BE2C (cell line): Measurements from ENCODE around the gene VEGFB. TPM values are rescaled to one million over a fixed set of nuclear protein-coding genes. Genes with fewer than 3 reads are reported as not detected.
A peak's percentile ranks its signal among the peaks of the same experiment; 100 is the strongest.

Source experiments
- DNase-seq: peaks from one replicate; pipeline ENCODE4 v3.0.0-alpha.2; 2020
- H3K27me3 ChIP-seq: fragments of 250-450 bp; sonication (Bioruptor Pico); 2 replicates; pipeline ENCODE4 v1.5.1; 2020; ENCODE audit warnings: mild to moderate bottlenecking
- H3K36me3 ChIP-seq: fragments of 250-450 bp; sonication (Bioruptor Pico); 2 replicates; pipeline ENCODE4 v1.5.1; 2020; ENCODE audit warnings: mild to moderate bottlenecking
- H3K4me1 ChIP-seq: fragments of 250-450 bp; sonication (Bioruptor Pico); 2 replicates; pipeline ENCODE4 v1.5.1; 2020
- H3K4me3 ChIP-seq: 2 replicates; pipeline ENCODE4 v1.5.1; 2011; ENCODE audit warnings: low read depth, low read length
- H3K9me3 ChIP-seq: fragments of 250-450 bp; sonication (Bioruptor Pico); 2 replicates; pipeline ENCODE4 v1.5.1; 2020
- polyA plus RNA-seq: library from polyadenylated mRNA; unstranded; fragments of >200 nt; gene quantifications from one replicate; pipeline ENCODE4 v1.2.1, GENCODE V29; 2012; ENCODE audit warnings: low read depth, missing spikeins; ENCODE audit not compliant: insufficient read length, insufficient read depth
- TF ChIP-seq, protein P1 (sequence below): IDR thresholded peaks from 2 replicates; pipeline ENCODE4 v1.5.1; 2012; ENCODE audit warnings: mild to moderate bottlenecking, low read depth, low read length

The VEGFB gene, protein sequence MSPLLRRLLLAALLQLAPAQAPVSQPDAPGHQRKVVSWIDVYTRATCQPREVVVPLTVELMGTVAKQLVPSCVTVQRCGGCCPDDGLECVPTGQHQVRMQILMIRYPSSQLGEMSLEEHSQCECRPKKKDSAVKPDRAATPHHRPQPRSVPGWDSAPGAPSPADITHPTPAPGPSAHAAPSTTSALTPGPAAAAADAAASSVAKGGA
- polyA plus RNA-seq: 31.4 TPM

DNA sequence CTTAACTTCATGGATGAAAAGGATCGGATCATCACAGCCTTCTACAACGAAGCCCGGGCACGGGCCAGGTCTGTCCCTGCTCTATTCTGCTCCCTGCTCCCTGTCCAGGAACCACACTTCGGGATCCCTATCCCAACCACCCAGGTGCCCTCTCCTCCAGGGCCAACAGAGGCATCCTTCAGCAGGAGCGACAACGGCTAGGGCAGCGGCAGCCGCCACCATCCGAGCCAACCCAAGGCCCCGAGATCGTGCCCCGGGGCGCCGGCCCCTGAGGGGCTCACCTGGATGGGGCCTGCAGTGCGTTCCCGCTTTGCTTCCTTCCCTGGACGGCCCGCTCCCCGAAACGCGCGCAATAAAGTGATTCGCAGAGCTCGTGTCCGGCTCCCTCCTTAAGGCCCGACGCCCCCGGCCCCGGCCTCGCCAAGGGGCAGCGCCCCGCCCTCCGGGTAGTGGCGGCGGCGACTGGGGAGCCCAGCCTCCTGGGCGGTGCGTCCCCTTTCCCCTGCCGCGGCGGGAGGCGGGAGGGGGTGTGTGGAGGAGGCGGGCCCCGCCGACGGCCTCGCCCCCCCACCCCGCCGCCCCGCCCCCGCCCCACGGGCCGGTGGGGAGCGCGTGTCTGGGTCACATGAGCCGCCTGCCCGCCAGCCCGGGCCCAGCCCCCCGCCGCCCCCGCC, at the start of gene VEGFB:
VEGFB (plus strand) TSS at position 672 of the 674 bp plus-strand sequence. CDS start 250 bp downstream, outside the sequence.
- H3K4me1 ChIP-seq: no peaks in the 10 kb centered on the region; the same call in 1 of the 2 replicates
- no peaks in the 10 kb centered on the region for H3K27me3 ChIP-seq
- peak; percentile 64 for DNase-seq
- no peaks in the 10 kb centered on the region for H3K9me3 ChIP-seq
- TF ChIP-seq, protein P1, sequence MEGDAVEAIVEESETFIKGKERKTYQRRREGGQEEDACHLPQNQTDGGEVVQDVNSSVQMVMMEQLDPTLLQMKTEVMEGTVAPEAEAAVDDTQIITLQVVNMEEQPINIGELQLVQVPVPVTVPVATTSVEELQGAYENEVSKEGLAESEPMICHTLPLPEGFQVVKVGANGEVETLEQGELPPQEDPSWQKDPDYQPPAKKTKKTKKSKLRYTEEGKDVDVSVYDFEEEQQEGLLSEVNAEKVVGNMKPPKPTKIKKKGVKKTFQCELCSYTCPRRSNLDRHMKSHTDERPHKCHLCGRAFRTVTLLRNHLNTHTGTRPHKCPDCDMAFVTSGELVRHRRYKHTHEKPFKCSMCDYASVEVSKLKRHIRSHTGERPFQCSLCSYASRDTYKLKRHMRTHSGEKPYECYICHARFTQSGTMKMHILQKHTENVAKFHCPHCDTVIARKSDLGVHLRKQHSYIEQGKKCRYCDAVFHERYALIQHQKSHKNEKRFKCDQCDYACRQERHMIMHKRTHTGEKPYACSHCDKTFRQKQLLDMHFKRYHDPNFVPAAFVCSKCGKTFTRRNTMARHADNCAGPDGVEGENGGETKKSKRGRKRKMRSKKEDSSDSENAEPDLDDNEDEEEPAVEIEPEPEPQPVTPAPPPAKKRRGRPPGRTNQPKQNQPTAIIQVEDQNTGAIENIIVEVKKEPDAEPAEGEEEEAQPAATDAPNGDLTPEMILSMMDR: no peak
- peak within 1 kb of the TSS; percentile 49 for H3K4me3 ChIP-seq
- H3K36me3 ChIP-seq: no peaks in the 10 kb centered on the region

DNA sequence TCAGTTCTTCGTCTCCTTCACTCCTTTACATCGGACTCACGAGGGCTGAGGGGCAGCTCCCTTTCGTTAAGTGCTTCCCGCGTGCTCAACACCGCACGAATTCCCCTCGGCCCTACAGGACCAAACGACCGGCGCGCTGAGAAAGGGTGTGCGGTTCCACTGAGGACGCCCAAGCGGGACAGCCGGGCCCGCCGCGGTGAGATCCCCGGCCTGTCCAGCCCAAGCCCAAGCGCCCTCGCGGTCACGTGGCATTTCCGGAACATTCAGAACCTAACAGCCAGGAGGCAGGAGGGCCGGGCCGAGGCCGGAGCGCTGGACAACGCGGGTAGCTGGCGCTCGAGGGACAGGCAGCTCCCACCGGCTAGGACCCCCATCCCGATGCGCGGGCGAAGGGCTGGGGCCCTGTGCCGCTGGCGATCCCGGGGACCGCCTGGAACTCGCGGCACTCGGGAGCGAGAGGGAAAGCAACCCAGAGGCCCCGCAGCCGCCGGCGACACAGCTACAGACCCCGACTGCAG, 49.1 kb upstream of the VEGFB start:
- H3K4me1 ChIP-seq: no peaks in the 10 kb centered on the region; the same call in 1 of the 2 replicates
- H3K36me3 ChIP-seq: peaks cover 5% of the 10 kb centered on the region
- TF ChIP-seq, protein P1: no peak
- no peaks in the 10 kb centered on the region for H3K9me3 ChIP-seq
- H3K27me3 ChIP-seq: no peaks in the 10 kb centered on the region
- no peak for DNase-seq
- H3K4me3 ChIP-seq: peak overlapping the region; percentile 65

DNA sequence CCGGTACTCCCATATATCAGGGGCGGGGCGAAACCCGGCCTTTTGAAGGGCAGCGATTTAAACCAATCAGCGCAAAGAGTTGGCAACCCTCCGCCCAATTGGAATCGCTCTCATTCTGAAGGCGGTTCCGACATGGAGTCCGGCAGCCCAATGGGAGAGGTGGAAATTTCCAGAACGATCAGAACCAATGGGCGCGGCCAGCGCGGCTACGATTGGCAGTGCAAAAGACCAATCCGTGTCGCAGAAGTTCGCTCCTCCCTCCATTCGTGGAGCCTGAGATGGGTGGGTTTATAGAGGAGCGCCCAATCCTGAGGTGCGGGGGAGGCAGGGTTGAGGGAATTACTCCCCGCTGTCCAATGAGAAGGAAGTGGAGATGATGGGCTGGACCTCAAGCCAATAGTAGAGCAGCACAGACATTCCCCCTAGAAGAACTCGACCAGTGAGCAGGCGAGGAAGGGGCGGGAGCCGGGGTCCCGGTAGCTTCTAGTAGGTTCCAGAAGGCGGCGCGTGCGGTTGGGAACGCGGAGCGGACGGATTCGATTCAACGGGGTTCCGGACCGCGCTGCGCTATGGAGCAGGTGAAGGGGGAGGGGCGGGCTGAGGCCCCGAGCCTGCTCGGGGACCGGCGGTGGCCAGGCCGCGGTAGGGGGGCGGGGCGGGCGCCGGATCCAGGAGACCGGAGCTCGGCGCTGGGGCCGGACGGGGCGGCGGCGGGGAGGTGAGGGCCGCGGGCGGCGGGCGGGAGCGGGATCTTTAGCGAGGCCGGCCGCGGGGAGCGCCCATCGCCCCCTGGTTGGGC, 48.5 kb upstream of the VEGFB start, which contains the start of gene STIP1:
STIP1 (plus strand) TSS at position 479 of the 799 bp plus-strand sequence; CDS start at position 570, 91 bp downstream.
- peak; percentile 93 for DNase-seq
- TF ChIP-seq, protein P1: 0 out of 2 replicates have a peak, but pooled peaks have one; percentile 14
- no peaks in the 10 kb centered on the region for H3K9me3 ChIP-seq
- no peaks in the 10 kb centered on the region; the same call in 1 of the 2 replicates for H3K4me1 ChIP-seq
- no peaks in the 10 kb centered on the region for H3K27me3 ChIP-seq
- H3K36me3 ChIP-seq: peaks cover 11% of the 10 kb centered on the region
- H3K4me3 ChIP-seq: peak within 1 kb of the TSS; percentile 65

DNA sequence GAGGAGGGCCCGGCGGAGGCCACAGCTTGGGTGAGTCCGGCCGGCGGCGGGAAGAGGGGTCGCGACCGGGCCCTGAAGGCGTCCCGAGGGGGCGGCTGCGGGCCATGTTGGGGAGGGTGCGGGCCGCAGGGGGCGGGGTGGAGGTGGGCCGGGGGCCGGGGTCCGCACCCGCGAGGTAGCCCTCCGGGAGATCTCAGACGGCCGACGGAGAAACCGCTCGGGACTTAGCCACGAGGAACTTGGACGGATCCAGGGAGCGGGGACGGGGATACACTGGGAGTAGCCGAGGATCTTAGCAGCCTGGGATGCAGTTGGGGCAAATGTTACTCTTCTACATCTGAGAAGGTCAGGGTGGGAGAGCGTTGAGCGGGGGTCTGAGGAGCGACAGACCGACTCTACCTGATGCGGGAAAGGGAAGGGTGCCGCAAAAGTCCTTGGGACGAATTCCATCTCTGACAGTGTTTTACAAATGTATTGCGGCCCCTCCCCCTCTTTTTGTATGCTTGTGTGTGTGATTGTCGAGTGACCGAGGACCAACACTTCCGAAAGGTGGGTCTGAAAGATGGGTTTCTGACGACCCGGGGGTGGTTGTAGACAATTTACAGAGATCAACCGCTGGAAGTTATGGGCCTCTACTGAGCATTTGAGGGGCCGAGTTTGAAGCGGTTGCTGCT, 47.8 kb upstream of the VEGFB start:
- Histone ChIP-seq H3K9me3 (no peaks in the 10 kb centered on the region), H3K4me1 (no peaks in the 10 kb centered on the region), H3K4me3 (no peak overlapping the region), H3K27me3 (no peaks in the 10 kb centered on the region), H3K36me3 (peaks cover 11% of the 10 kb centered on the region)
- TF ChIP-seq, protein P1: no peak
- no peak for DNase-seq

DNA sequence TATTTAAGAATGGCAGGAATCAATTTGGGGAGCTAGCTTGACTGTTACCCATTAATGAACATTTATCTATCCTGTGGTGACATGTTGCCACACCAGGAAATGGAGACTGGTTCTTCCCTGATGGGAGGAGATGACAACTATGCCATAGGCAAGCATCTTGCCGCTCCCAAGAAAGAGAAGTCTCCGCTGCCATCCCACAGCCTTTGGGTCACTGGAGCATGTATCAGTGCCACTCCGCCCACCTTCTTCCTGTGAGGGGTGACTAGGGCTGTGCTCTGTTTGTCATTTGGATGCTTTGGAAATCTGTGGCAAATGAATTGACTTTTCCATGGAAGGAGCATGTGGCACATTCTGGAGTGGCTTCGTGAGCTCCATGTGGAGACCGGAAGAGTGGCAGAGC, 42.0 kb upstream of the VEGFB start:
- DNase-seq: no peak
- Histone ChIP-seq H3K4me3 (no peak overlapping the region), H3K36me3 (peaks cover 56% of the 10 kb centered on the region), H3K27me3 (no peaks in the 10 kb centered on the region), H3K4me1 (no peaks in the 10 kb centered on the region), H3K9me3 (no peaks in the 10 kb centered on the region)
- TF ChIP-seq, protein P1: no peak
